T-helper 1 cell treated with Interleukin-12 subunit alpha and Interleukin-12 subunit beta and Interleukin-4 antibody, amounts not matched to agents 30 ng/mL and 1 ng/mL, for 36 hours (primary cell): Measurements from ENCODE around the gene SHISA6. TPM values are rescaled to one million over a fixed set of nuclear protein-coding genes. Genes with fewer than 3 reads are reported as not detected.
"Not testable (repeated sequence)": the region's sequence is repeated elsewhere in the genome, so short reads cannot be mapped to it uniquely, and the experiment has no call there.

Experiments
- intact Hi-C: fragments of 100-400 bp; cut with micrococcal nuclease; formaldehyde crosslinking; loops from one replicate; pipeline ENCODE4 v1.15.1; 2024
- total RNA-seq: library from RNA; stranded (reverse); gene quantifications from 2 replicates; pipeline ENCODE4 v1.2.3, GENCODE V29; 2022

SHISA6 gene
- total RNA-seq, 1 donor from 2014 or later = not detected

DNA sequence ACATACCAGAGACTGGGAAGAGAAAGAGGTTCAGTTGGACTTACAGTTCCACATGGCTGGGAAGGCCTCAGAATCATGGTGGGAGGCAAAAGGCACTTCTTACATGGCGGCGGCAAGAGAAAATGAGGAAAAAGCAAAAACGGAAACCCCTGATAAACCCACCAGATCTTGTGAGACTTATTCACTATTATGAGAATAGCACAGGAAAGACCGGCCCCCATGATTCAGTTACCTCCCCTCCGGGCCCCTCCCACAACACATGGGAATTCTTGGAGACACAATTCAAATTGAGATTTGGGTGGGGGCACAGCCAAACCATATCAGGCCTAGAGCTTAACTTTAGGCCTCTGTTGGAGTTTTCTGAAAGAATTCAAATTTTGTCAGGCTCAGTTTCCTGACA is 60.9 kb downstream of the SHISA6 start:
- intact Hi-C loops = not testable (repeated sequence)

DNA sequence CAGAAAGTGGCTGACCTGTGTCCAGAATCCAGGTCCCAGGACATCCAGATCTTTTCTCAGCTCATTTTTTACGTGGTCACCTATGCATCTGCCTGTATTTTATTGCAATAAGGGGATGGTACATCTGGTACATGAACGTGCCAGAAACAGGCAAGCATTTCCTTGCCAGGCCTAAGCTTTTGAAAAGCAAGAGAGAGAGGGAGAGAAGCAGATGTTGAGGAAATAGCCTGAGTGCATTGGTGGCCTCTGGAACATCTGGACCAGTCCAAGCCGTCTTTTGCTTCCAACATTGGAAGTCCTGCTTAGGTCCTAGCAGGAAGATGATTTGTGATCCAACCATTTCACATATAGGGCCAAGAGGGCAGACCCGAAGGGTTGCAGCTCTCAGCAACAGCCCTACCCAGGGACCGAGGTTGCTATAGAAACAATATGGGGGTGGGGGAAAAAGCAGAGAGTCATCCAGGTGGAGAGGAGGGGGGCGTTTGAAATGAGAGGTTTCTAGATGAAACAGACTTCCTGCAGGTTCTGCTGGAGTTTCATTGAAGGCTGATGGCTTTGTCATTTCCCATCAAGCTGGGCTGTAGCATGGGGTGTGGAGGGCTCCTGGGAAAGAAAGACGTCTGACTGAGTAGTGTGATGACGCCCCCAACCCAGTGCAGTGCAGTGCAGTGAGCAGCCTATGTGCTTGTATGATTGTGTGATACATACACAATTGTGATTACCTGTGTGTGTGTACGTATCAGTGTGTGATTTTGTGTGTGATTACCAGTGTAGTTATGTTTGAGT is 61.6 kb downstream of the SHISA6 start:
- intact Hi-C loops = no loop called here

GRCh38 chr17:11303773-11304394 is 62.9 kb downstream of the SHISA6 start:
- intact Hi-C loops = no loop called here

DNA sequence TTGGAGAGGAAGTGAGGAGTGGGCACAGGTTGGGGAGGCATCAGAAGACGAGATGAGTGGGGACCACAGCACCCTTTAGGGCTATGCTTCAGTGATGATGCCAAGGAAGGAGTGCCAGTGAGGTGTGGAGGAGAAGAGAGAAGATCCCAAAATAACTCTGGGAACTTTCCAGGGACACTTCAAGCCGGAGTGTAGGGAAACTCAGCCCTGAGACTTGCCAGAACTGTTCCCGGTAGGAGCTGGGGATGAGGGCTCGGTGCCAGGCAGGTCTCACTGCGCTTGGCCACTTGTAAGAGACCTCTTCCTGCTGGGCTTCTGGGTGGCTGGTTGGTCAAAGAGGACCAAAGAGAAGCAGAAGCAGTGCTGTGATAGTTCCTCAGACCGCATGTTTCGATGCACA is 63.6 kb downstream of the SHISA6 start:
- intact Hi-C loops = no loop called here

GRCh38 chr17:11305524-11305923 is 64.5 kb downstream of the SHISA6 start:
- intact Hi-C loops = no loop called here

GRCh38 chr17:11308531-11308930 is 67.5 kb downstream of the SHISA6 start:
- intact Hi-C loops = no loop called here

DNA sequence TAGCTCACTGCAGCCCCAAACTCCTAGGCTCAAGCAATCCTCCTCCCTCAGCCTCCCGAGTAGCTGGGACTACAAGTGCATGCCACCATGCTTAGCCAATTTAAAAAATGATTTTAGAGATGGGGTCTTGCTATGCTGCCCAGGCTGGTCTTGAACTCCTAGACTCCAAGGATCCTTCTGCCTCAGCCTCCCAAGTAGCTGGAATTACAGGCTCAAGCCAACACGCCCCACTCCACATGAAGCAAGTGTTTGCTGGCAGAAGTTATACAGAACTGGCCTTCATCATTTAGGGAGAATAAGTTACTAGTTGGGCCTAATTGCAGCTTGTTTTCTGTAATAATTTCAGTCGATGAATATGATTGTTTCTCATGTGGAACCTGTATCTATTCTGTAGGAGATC is 68.0 kb downstream of the SHISA6 start:
- intact Hi-C loops = no loop called here

GRCh38 chr17:11309850-11310249 is 68.8 kb downstream of the SHISA6 start:
- intact Hi-C loops = no loop called here

GRCh38 chr17:11316451-11316850 is 75.4 kb downstream of the SHISA6 start:
- intact Hi-C loops = not testable (repeated sequence)

DNA sequence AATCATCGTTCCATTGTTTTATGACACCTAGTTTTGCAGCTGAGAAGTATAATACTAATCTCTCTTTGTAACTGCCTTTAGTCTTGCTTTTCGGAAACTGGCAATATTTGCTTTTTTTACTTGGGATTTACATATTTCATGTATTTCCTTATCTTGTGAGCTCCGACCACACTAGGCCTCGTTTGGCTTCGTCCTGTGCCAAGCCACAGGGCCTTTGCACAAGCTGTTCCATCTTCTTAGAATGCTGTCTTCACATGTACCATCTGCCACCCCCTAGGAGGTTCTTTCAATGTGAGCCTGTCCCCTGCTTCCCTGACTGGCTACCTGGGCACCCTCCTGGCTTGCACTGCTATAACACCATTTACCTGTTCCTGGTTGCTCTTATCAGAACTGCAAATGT is 77.2 kb downstream of the SHISA6 start:
- intact Hi-C loops = no loop called here

GRCh38 chr17:11319894-11320293 is 78.9 kb downstream of the SHISA6 start:
- intact Hi-C loops = no loop called here

DNA sequence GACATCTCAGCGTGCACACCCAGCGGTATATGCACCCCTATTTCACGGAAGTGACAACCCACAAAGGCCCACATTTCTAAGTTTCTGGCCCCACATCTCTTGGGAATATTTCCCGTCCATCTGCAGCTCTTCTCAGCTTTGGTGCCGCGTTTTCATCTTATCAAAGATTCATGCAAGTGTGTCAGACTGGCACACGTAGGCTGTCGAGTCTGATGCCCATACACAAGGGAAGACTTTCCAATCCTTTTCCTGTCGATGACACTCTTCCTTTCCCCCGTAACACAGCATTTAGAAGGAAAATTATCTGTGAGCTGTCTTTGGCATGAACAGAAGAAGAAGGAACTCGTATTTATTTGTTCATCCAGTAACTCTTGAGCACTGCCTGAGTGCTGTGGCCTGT is 83.0 kb downstream of the SHISA6 start:
- intact Hi-C loops = no loop called here

- intact Hi-C loops = no loop called here
These were observed 83.9 kb downstream of the SHISA6 start for GRCh38 chr17:11324846-11325420.

DNA sequence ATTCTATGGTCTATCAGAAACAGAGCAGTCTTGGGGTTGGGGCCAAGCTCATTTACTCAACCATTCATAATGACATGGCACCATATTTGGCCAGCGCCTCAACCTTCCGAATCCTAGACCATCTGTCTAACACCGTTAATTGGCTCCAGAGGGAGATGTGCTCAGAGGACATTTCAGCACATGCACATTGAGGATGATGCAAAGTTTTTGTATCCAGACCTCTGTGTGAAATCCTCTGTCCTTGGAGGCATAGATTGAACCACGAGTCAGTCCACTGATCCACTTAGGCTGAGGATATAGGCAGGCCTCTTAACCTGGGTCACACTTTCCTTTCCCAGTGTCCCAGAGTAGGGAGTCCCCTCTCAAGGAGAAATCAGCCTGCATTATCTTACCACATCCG is 85.5 kb downstream of the SHISA6 start:
- intact Hi-C loops = no loop called here

DNA sequence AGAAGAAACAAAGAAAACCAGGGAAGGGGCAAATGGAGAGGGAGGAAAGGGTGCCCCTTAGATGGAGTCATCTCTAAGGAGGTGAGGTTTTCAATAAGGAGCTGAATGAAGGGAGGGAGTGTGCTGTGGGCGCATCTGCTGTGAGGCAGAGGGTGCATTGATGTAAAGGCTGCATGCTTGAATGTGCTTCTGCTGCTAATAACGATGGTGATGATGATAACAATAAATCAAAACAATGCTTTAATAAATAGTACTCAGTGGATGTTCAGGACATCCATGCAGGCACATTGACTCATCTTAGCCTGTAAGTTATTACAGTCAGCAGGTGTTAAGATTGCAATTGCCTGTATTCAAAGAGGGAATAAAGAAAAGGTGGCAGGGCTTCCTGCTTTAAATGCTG is 87.8 kb downstream of the SHISA6 start:
- intact Hi-C loops = no loop called here

- intact Hi-C loops = no loop called here
These were observed 89.0 kb downstream of the SHISA6 start for GRCh38 chr17:11330006-11330405.

GRCh38 chr17:11330826-11331225 is 89.8 kb downstream of the SHISA6 start:
- intact Hi-C loops = no loop called here

DNA sequence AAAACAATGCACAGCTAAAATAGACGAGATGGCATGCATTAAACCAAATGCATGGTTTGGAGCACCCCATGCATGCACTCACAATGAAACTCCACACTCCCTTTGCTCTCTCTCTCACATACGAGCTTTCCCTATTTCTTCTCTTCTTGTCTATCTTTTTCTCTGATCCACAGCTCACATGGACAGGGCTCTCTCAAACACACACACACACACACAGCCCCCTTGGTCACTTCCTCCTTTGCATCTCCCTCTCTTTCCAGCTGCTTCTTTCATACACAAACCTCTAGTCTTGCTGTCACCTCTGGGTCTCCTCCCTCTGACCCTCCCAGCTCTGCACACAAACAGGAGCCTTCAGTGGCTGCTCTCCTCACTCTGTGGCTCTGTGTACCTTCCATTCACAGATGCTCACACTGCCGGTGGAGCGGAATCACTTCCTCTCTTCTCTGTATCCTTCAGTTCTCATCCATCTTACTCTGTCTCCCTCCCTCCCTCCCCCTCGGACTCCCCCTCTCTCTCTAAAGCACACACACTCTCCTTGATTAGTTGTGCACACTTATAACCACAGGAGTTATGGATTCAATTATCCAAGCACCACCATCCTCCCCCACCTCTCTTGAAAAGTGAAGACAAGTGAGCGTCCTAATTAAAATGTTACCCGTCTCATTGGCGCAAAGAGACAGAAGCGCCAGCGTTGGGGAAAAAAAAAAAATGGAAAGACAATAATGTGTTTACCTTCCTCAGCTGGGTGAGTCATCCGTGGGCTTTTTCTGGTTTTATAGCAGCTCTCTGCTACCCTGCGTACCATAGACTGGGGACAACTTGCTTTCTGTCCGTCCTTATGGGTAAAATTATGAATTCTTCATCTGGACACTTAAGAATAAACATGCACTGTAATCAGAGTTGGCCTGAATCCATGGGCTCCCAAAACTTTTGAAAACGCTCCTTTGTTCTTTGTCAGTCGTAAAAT is 90.8 kb downstream of the SHISA6 start:
- intact Hi-C loops = no loop called here

DNA sequence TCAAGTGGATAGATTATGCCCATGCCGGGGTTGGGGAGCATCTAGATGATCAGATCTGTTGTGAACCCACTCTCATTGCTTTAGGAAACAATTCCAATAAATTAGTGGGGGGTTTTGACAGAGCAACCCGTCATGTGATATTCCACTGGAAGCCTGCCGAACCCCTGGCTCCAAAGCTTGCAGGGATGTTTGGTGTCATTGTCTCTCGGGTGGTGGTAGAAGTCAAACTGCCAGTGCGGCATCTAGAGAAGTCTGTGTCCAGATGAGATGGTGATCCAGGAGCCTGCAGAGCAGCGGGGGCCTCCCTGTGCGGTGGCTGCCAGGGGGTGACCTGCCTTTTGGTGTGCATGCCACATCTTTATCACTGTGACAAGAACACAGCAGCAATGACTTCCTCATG is 91.7 kb downstream of the SHISA6 start:
- intact Hi-C loops = no loop called here

- intact Hi-C loops = no loop called here
These were observed 93.5 kb downstream of the SHISA6 start for GRCh38 chr17:11334493-11334892.

- intact Hi-C loops = no loop called here
These were observed 95.3 kb downstream of the SHISA6 start for GRCh38 chr17:11336290-11336689.

DNA sequence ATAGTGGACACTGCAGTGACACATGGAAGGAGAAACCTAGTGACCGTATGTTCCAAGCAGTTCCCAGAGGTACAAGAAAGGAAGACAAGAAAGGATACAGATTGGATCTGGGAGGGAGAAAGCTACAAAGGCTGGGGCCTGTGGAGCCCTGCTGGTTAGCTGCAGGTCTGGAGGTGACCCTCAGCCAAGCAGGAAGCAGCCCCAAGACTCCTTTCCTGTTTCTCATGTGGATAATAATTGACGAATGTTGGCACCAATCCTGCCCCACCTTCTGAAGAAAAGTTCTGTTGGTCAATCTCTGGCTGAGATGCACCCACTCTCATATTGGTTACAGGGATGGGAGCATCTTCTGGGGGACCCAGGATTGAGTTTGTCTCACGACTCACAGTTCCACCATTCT is 99.8 kb downstream of the SHISA6 start:
- intact Hi-C loops = no loop called here
